NT2/D1 (cell line): ENCODE results near the gene MGARP.

Experiments used
- SUZ12 ChIP-seq: IDR thresholded peaks from 2 replicates; pipeline ENCODE4 v1.6.1; 2011; ENCODE audit not compliant: insufficient read length, insufficient read depth; ENCODE audit errors: extremely low read depth
- YY1 ChIP-seq: IDR thresholded peaks from 2 replicates; pipeline ENCODE4 v1.6.1; 2011; ENCODE audit not compliant: insufficient read length, insufficient read depth
- ZNF274 ChIP-seq: IDR thresholded peaks from 2 replicates; pipeline ENCODE4 v1.6.1; 2011; ENCODE audit warnings: mild to moderate bottlenecking, low read depth, low read length

DNA sequence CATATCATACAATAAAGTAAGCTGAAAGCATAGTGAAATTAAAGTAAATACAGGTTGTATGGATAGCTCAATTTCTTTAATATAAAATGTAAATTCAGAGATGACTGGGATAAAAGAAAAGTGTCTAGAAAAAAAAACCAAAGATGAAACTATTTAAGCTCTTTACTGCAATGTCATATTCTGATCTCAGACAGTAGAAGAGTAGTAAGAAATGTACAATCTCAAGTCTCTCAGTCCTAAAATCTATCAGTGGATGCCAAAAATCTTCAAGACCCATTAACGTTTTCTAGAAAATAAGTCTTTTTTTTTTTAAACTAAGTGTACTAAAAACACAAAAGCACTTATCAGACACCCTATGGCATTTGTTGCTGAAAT lies 13.8 kb downstream of the MGARP start:
- TF ChIP-seq ZNF274 = no peak
- TF ChIP-seq YY1 = no peak
- TF ChIP-seq SUZ12 = no peak
